ENCODE data around the gene DAPK1.

The DAPK1 gene

GRCh38 chr9:87599901-87600610 is 102.4 kb downstream of the DAPK1 start:
- ChIA-PET POLR2A (interaction anchor here (0.7 kb wide), 1 partner anchor 40 kb away, joined by 3 read pairs; no protein-coding TSS in a partner anchor), CTCF (interaction anchor here (0.6 to 4.2 kb wide), 7 partner anchors 7 to 85 kb away, joined by 3 to 23 read pairs (median 5); no protein-coding TSS in a partner anchor)
- TF ChIP-seq CTCF (IDR thresholded peaks at IDR 0.05; ENCODE audit: control extremely low read depth, extremely low read depth, low read depth, missing control alignments), result no peak
- no peak for DNase-seq (ENCODE audit: extremely low spot score)

GRCh38 chr9:87601176-87601575 is 103.5 kb downstream of the DAPK1 start:
- TF ChIP-seq CTCF (IDR thresholded peaks at IDR 0.05; ENCODE audit: control extremely low read depth, extremely low read depth, low read depth, missing control alignments), result no peak
- no peak for DNase-seq (ENCODE audit: extremely low spot score)
- ChIA-PET CTCF (interaction anchor here (0.9 to 4.2 kb wide), 5 partner anchors 9 to 77 kb away, joined by 3 to 23 read pairs (median 4); no protein-coding TSS in a partner anchor), POLR2A (interaction anchor here (0.7 kb wide), 1 partner anchor 41 kb away, joined by 3 read pairs; no protein-coding TSS in a partner anchor)

GRCh38 chr9:87601595-87601994 is 103.9 kb downstream of the DAPK1 start:
- no peak for TF ChIP-seq CTCF (IDR thresholded peaks at IDR 0.05; ENCODE audit: control extremely low read depth, extremely low read depth, low read depth, missing control alignments)
- DNase-seq (ENCODE audit: extremely low spot score), result no peak
- CTCF ChIA-PET, result interaction anchor here (0.9 to 4.2 kb wide), 4 partner anchors 9 to 76 kb away, joined by 3 to 23 read pairs (median 4); no protein-coding TSS in a partner anchor
- POLR2A ChIA-PET, result no interaction called here

DNA sequence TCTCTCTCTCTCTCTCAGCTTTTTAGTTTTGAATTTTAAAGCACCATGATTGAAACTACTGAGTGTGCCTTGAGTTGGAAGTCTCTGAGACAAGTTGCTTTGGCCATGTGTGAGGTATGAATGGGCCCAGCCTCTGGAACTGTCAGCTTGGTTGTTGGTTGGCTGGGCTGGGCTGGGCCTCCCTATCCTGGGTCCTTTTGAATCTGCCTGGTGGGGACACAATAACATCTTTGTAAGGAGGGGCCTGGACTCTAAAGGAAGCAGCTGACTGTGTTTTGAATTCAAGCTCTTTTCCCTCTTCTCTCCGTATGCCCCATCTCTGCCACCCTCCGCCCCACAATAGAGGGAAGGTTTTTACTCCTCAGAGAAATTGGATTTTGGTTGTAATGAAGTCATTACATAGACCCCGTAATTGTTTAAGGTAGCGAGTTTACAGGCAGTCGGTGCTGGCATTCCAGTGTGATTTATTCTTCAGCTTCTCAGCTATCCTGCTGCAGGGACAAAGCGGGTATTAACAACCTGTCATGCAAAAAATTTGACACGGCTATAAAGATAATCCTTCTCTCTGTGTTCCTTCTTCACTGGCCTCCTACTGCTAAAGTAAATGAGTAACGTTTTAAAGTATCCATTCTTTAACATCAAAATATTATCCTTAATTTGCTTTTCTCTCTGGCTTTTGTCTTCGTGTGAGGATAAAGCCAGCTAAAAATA is 105.4 kb downstream of the DAPK1 start:
- no peak for TF ChIP-seq CTCF (IDR thresholded peaks at IDR 0.05; ENCODE audit: control extremely low read depth, extremely low read depth, low read depth, missing control alignments)
- no peak for DNase-seq (ENCODE audit: extremely low spot score)
- POLR2A ChIA-PET, result no interaction called here
- CTCF ChIA-PET, result interaction anchor here (1.2 to 4.2 kb wide), 2 partner anchors 10 to 16 kb away, joined by 3 to 23 read pairs; no protein-coding TSS in a partner anchor

DNA sequence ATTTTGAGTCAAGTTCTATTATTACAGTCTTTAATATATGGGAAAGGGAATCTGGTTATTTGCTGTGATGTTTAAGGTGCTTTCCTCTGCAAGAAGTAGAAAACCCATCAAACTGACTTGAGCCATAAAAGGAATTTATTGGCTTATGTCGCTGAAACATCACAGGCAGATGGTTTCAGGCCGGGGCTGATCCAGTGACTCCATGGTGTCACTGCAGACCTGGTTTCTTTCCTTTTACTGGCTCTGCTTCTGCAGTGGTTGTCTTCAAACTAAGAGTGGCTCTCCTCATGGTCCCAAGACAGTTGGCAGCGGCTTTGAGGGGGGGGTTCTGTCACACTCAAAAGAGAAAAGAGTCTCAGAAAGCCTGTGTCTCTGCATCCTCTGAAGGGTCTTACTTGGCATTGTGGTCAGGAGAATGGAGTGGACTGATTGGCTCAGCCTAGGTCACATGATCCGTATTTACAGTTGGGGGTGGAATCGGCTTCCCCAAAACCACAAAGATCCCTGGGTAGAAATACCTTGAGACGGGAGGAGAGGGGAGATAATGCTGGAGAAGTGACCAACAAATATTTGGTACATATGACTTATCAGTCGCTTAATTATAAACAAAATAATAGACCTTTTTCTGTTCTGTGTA is 106.3 kb downstream of the DAPK1 start:
- ChIA-PET POLR2A (no interaction called here), CTCF (interaction anchor here (4.2 kb wide), 1 partner anchor 11 kb away, joined by 23 read pairs; no protein-coding TSS in a partner anchor)
- TF ChIP-seq CTCF (IDR thresholded peaks at IDR 0.05; ENCODE audit: control extremely low read depth, extremely low read depth, low read depth, missing control alignments), result no peak
- DNase-seq (ENCODE audit: extremely low spot score), result no peak

- no peak for DNase-seq (ENCODE audit: extremely low spot score)
- no peak for TF ChIP-seq CTCF (IDR thresholded peaks at IDR 0.05; ENCODE audit: control extremely low read depth, extremely low read depth, low read depth, missing control alignments)
- ChIA-PET CTCF (no interaction called here), POLR2A (no interaction called here)
Observed at GRCh38 chr9:87604886-87605588, 107.4 kb downstream of the DAPK1 start.
